ENCODE results near the gene SHE. TPM values are rescaled to one million over a fixed set of nuclear protein-coding genes. Genes with fewer than 3 reads are reported as not detected.

Gene SHE
- total and polyA plus RNA-seq, 2 donors (not counting 3 experiments of a cell fraction or from before 2014, with no cell fraction given): 30.1 to 52.7 TPM

DNA sequence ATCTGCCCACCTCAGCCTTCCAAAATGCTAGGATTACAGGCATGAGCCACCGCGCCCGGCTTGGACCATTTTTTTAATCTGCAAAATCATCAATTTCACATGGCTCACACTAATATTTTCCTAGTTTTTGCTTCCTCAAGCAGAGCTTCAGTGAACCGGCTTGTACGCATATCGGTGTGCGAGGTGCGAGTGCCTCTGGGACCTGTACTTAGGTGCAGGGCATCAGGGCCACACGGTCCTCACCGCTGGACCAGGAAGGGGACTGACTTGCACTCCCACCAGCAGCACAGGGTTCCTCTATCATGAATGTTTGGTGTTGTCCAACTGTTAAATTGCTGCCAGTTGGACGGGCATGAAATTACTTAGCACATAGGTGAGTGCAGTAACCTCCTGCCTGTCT lies 15.4 kb upstream of the SHE start:
- DNase-seq (ENCODE audit: low read depth, low spot score) (no peak), FAIRE-seq (no peak)
- Histone ChIP-seq H4K20me1 (replicated peaks; ENCODE audit: control insufficient read depth, extremely low read depth, insufficient read depth, low read length) (no peaks in the 10 kb centered on the region), H3K27ac (ENCODE audit: insufficient read depth, low read depth, low read length) (no peak overlapping the region), H3K4me3 (replicated peaks in 1 of 3; ENCODE audit: insufficient read depth in 1 of 3, low read depth in 1 of 3, low read length in 3 of 3) (no peak overlapping the region), H3K36me3 (ENCODE audit: control insufficient read depth in 2 of 2, extremely low read depth in 1 of 2, insufficient read depth in 2 of 2, low read length in 2 of 2) (no peaks in the 10 kb centered on the region), H3K27me3 (ENCODE audit: control insufficient read depth in 2 of 2, insufficient read depth in 2 of 2, low read length in 2 of 2) (no peaks in the 10 kb centered on the region), H3K4me1 (ENCODE audit: control insufficient read depth, extremely low read depth, insufficient read depth, low read length) (peaks cover 18% of the 10 kb centered on the region), H3K9me3 (replicated peaks; ENCODE audit: control insufficient read depth, insufficient read depth, low read length) (no peaks in the 10 kb centered on the region), H3K4me2 (ENCODE audit: insufficient read depth, low read length) (no peak overlapping the region), H2AFZ (ENCODE audit: low read depth, low read length) (no peak overlapping the region), H3K9me1 (replicated peaks; ENCODE audit: control insufficient read depth, extremely low read depth, insufficient read depth, low read length) (no peaks in the 10 kb centered on the region), H3K9ac (replicated peaks; ENCODE audit: extremely low read depth, insufficient read depth, low read length) (no peak overlapping the region), H3K79me2 (ENCODE audit: control insufficient read depth, insufficient read depth, low read length) (no peaks in the 10 kb centered on the region)
- CTCF ChIA-PET: interaction anchor here (0.8 to 1.6 kb wide), 4 partner anchors 20 to 38 kb away, joined by 3 to 6 read pairs (median 3); no protein-coding TSS in a partner anchor
- TF ChIP-seq MYC (IDR thresholded peaks at IDR 0.05; ENCODE audit: low read depth, low read length) (no peak), EZH2 (IDR thresholded peaks at IDR 0.05; ENCODE audit: borderline replicate concordance, low read depth, low read length, severe bottlenecking) (no peak), POLR2AphosphoS5 (IDR thresholded peaks at IDR 0.05; ENCODE audit: insufficient read depth, low read depth, low read length) (no peak), POLR2A (IDR thresholded peaks at IDR 0.05; ENCODE audit: low read depth, low read length) (no peak), JUN (IDR thresholded peaks at IDR 0.05; ENCODE audit: borderline replicate concordance, insufficient read depth, insufficient read length, low read depth) (no peak), FOS (IDR thresholded peaks at IDR 0.05; ENCODE audit: borderline replicate concordance, insufficient read depth, low read length) (no peak), GATA2 (IDR thresholded peaks at IDR 0.05; ENCODE audit: insufficient read depth, insufficient read length, low read depth, low read length) (no peak)
- TF ChIP-seq, protein P1, sequence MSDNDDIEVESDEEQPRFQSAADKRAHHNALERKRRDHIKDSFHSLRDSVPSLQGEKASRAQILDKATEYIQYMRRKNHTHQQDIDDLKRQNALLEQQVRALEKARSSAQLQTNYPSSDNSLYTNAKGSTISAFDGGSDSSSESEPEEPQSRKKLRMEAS (IDR thresholded peaks at IDR 0.05; ENCODE audit: insufficient read depth, insufficient read length): no peak
- TF ChIP-seq, protein P2, sequence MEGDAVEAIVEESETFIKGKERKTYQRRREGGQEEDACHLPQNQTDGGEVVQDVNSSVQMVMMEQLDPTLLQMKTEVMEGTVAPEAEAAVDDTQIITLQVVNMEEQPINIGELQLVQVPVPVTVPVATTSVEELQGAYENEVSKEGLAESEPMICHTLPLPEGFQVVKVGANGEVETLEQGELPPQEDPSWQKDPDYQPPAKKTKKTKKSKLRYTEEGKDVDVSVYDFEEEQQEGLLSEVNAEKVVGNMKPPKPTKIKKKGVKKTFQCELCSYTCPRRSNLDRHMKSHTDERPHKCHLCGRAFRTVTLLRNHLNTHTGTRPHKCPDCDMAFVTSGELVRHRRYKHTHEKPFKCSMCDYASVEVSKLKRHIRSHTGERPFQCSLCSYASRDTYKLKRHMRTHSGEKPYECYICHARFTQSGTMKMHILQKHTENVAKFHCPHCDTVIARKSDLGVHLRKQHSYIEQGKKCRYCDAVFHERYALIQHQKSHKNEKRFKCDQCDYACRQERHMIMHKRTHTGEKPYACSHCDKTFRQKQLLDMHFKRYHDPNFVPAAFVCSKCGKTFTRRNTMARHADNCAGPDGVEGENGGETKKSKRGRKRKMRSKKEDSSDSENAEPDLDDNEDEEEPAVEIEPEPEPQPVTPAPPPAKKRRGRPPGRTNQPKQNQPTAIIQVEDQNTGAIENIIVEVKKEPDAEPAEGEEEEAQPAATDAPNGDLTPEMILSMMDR (IDR thresholded peaks at IDR 0.05; ENCODE audit: extremely low read depth in 1 of 2, insufficient read depth in 1 of 2, low read depth in 1 of 2, low read length in 2 of 2): no peak
- intact Hi-C loops (cut with micrococcal nuclease): no loop called here
- no TSS peak for BruUV-seq (replicated peaks)
- POLR2A ChIA-PET: no interaction called here
- dilution Hi-C loops (cut with MboI; ENCODE audit: extremely low pct_ligation_motif_present, low sequenced_read_pairs): no loop called here
